Lower leg skin (tissue), 4 donors: ENCODE measurements around the gene DYNLT1. TPM values are rescaled to one million over a fixed set of nuclear protein-coding genes. Genes with fewer than 3 reads are reported as not detected.
A peak's percentile ranks its signal among the peaks of the same experiment; 100 is the strongest.

ENCODE experiments used
- DNase-seq, 2 donors: peaks; one replicate each; pipeline ENCODE4 v3.0.0-alpha.2; 2019; ENCODE audit warnings: low spot score in 2 of 2
- H3K4me3 ChIP-seq: fragments of 200-600 bp; sonication (generic); 2 replicates; pipeline ENCODE4 v1.5.1; 2017; ENCODE audit warnings: mild to moderate bottlenecking, low read depth; ENCODE audit not compliant: poor library complexity, severe bottlenecking
- CTCF ChIP-seq, 3 donors: fragments of 450-650 bp; IDR thresholded peaks; one replicate each; pipeline ENCODE4 v1.5.1; 2016; ENCODE audit warnings: antibody characterized with exemption in 3 of 3, mild to moderate bottlenecking in 3 of 3, moderate library complexity in 2 of 3
- POLR2A ChIP-seq, 2 donors: fragments of 450-650 bp; IDR thresholded peaks; one replicate each; pipeline ENCODE4 v1.6.1; 2016 to 2017; ENCODE audit warnings: antibody characterized with exemption in 2 of 2, mild to moderate bottlenecking in 1 of 2, moderate library complexity in 1 of 2
- WGBS, 2 donors: methylation state at CpG; one replicate each; pipeline ENCODE4 v1.1.5; 2018; 5-methylcytosine and 5-hydroxymethylcytosine counted together
- intact Hi-C: fragments of 100-400 bp; cut with DNase I; formaldehyde crosslinking; loops from one replicate; pipeline ENCODE4 v1.15.0; 2023; ENCODE audit warnings: low total_unique reads
- total RNA-seq, 4 donors: library from RNA; depleted of rRNA; stranded (reverse); fragments of >200 nt; gene quantifications; one replicate each; pipeline ENCODE4 v1.1.0, GENCODE V29; 2016

Gene DYNLT1
- total RNA-seq: 10 to 100 TPM; 27.0 to 48.6 (median 36.3) TPM

GRCh38 chr6:158644231-158645063, at the start of gene DYNLT1:
DYNLT1 (minus strand) TSS chr6:158644743; CDS start chr6:158644708, 35 bp downstream.
- WGBS, 2 donors: 1% methylated on average over 28 to 29 of the region's 81 CpGs
- TF ChIP-seq POLR2A (IDR thresholded peaks at IDR 0.05): peak in 1 of 2 donors; percentile 87
- no peak for TF ChIP-seq CTCF (IDR thresholded peaks at IDR 0.05)
- intact Hi-C loops: no loop called here
- peak; percentile 88 to 98 for DNase-seq
- peak within 1 kb of the TSS; percentile 86 for H3K4me3 ChIP-seq

GRCh38 chr6:158688860-158689259, 44.3 kb upstream of the DYNLT1 start:
- intact Hi-C loops: no loop called here
- no peak for DNase-seq
- no peak for TF ChIP-seq CTCF (IDR thresholded peaks at IDR 0.05)
- no peak for TF ChIP-seq POLR2A (IDR thresholded peaks at IDR 0.05)
- WGBS, 2 donors: 55 to 73% methylated on average over 1 of the region's 1 CpG
- no peak overlapping the region for H3K4me3 ChIP-seq

- WGBS, 2 donors: 84 to 85% methylated on average over 4 of the region's 4 CpGs
- TF ChIP-seq POLR2A (IDR thresholded peaks at IDR 0.05) (no peak), CTCF (IDR thresholded peaks at IDR 0.05) (no peak)
- H3K4me3 ChIP-seq: no peak overlapping the region
- intact Hi-C loops: no loop called here
- DNase-seq: peak in 1 of 2 donors; percentile 49
Observed at GRCh38 chr6:158687506-158687905, 43.0 kb upstream of the DYNLT1 start.

- TF ChIP-seq POLR2A (IDR thresholded peaks at IDR 0.05) (no peak), CTCF (IDR thresholded peaks at IDR 0.05) (no peak)
- WGBS, 2 donors: 73 to 83% methylated on average over 7 of the region's 7 CpGs
- DNase-seq: peak in 1 of 2 donors; percentile 80
- no peak overlapping the region for H3K4me3 ChIP-seq
- intact Hi-C loops: no loop called here
Observed at GRCh38 chr6:158686791-158687381, 42.3 kb upstream of the DYNLT1 start.

GRCh38 chr6:158686311-158686710, 41.8 kb upstream of the DYNLT1 start:
- 49 to 53% methylated on average over 4 of the region's 4 CpGs for WGBS, 2 donors
- TF ChIP-seq CTCF (IDR thresholded peaks at IDR 0.05) (no peak), POLR2A (IDR thresholded peaks at IDR 0.05) (no peak)
- H3K4me3 ChIP-seq: no peak overlapping the region
- intact Hi-C loops: no loop called here
- peak in 1 of 2 donors; percentile 9 for DNase-seq
